ENCODE measurements around the gene ZNF230.

Gene ZNF230

DNA sequence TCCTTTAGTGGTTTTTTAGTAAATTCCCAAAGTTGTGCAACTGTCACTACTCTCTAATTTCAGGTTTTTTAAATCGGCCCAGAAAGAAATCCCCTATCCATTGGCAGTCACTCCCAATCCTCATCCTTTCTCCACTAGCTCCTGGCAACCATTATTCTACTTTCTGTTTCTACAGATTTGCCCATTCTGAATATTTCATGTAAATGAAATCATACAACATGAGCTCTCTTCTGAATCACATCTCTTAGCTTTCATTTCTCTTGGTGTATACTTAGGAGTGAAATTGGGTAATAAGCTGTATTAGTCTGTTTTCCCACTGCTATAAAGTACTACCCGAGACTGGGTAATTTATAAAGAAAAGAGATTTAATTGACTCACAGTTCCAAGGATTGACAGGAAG lies 39.4 kb downstream of the ZNF230 start:
- DNase-seq (ENCODE audit: insufficient read length, low spot score) (no peak), FAIRE-seq (no peak)
- no peak for TF ChIP-seq CTCF (IDR thresholded peaks at IDR 0.05; ENCODE audit: insufficient read depth, missing control alignments)

GRCh38 chr19:44050740-44051649 lies 48.2 kb downstream of the ZNF230 start:
- FAIRE-seq, result no peak
- TF ChIP-seq CTCF (IDR thresholded peaks at IDR 0.05; ENCODE audit: insufficient read depth, missing control alignments), result no peak
- no peak for DNase-seq (ENCODE audit: insufficient read length, low spot score)

- FAIRE-seq, result no peak
- no peak for TF ChIP-seq CTCF (IDR thresholded peaks at IDR 0.05; ENCODE audit: insufficient read depth, missing control alignments)
- peak; percentile 81 for DNase-seq (ENCODE audit: insufficient read length, low spot score)
Measured at GRCh38 chr19:44051650-44052402, 49.1 kb downstream of the ZNF230 start, which contains the start of gene ZNF223. Gene ZNF223, plus strand, starts transcription at chr19:44052036. Its CDS starts 3,141 bp downstream, at chr19:44055177.

DNA sequence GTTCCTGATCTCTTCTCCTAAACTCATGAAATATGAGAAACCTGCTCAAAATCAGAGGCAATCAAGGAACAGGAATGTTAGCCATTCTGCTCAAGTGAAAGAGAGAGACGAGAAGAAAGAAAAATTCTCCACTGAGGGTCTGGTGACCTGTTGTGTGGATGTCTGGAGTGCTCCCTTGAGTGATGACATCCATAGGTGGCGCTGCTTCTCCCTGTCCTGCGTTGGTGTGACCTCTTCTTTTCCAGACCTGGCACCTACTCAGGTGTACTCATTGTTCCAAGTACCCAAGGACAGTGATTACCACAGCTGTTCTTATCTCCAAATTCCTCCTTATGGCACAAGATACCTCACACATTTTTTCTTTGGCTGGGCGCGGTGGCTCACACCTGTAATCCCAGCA lies 53.1 kb downstream of the ZNF230 start:
- no peak for DNase-seq (ENCODE audit: insufficient read length, low spot score)
- no peak for TF ChIP-seq CTCF (IDR thresholded peaks at IDR 0.05; ENCODE audit: insufficient read depth, missing control alignments)
- FAIRE-seq, result no peak

GRCh38 chr19:44059229-44059628 lies 56.5 kb downstream of the ZNF230 start:
- no peak for FAIRE-seq
- no peak for TF ChIP-seq CTCF (IDR thresholded peaks at IDR 0.05; ENCODE audit: insufficient read depth, missing control alignments)
- no peak for DNase-seq (ENCODE audit: insufficient read length, low spot score)

DNA sequence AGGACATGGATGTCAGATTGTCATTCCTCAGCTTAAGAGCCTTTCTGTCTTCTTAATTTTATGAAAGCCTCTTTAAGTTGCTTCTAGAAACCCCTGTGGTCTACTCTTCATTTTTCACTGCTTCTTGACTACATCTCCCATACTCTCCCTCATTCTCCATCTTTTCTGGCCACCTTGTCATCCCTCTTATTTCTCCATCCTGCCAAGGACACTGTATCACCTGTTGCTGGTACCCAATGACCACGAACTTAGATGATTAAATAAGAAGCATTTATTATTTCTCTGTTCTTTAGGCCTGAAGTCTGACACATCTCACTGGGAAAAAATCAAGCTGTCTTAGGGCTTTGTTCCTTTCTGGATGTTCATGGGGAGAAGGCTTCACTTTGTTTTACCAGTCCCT lies 58.3 kb downstream of the ZNF230 start:
- no peak for FAIRE-seq
- no peak for DNase-seq (ENCODE audit: insufficient read length, low spot score)
- no peak for TF ChIP-seq CTCF (IDR thresholded peaks at IDR 0.05; ENCODE audit: insufficient read depth, missing control alignments)
